Astrocyte (in vitro differentiated cells and primary cell): ENCODE results near the gene POU4F2. TPM values are rescaled to one million over a fixed set of nuclear protein-coding genes. Genes with fewer than 3 reads are reported as not detected.

Experiments
- DNase-seq: peaks from one replicate; pipeline ENCODE4 v3.0.0-alpha.2; 2010; ENCODE audit warnings: low read depth
- FAIRE-seq: peaks from 2 replicates; lab custom pipeline; 2011; peaks lifted over from hg19 to GRCh38; lab: Jason Lieb, UNC
- H2AFZ ChIP-seq: 2 replicates; pipeline ENCODE4 v1.6.0; 2012; ENCODE audit warnings: low read depth, low read length, inconsistent platforms
- H3K27ac ChIP-seq: 2 replicates; pipeline ENCODE4 v1.5.1; 2011; ENCODE audit warnings: low read depth, low read length, inconsistent platforms
- H3K27me3 ChIP-seq: 2 replicates; pipeline ENCODE4 v1.6.0; 2011; ENCODE audit warnings: low read length, inconsistent platforms; ENCODE audit not compliant: insufficient read depth
- H3K36me3 ChIP-seq: 2 replicates; pipeline ENCODE4 v1.5.1; 2011; ENCODE audit warnings: low read length, inconsistent platforms; ENCODE audit not compliant: insufficient read depth
- H3K4me1 ChIP-seq: 2 replicates; pipeline ENCODE4 v1.5.1; 2011; ENCODE audit warnings: low read length, inconsistent platforms; ENCODE audit not compliant: insufficient read depth
- H3K4me2 ChIP-seq: 2 replicates; pipeline ENCODE4 v1.6.0; 2012; ENCODE audit warnings: low read length, inconsistent platforms
- H3K4me3 ChIP-seq: 2 replicates; pipeline ENCODE4 v1.5.1; 2011; ENCODE audit warnings: low read depth, mild to moderate bottlenecking, low read length, inconsistent platforms; ENCODE audit not compliant: insufficient read depth
- H3K79me2 ChIP-seq: 2 replicates; pipeline ENCODE4 v1.6.0; 2012; ENCODE audit warnings: mild to moderate bottlenecking, low read length, inconsistent platforms; ENCODE audit not compliant: insufficient read depth
- H3K9ac ChIP-seq: 2 replicates; pipeline ENCODE4 v1.6.0; 2012; ENCODE audit warnings: mild to moderate bottlenecking, low read length, inconsistent platforms
- H3K9me3 ChIP-seq: 2 replicates; pipeline ENCODE4 v1.5.1; 2012; ENCODE audit warnings: low read depth, mild to moderate bottlenecking, low read length, inconsistent platforms; ENCODE audit not compliant: insufficient read depth
- H4K20me1 ChIP-seq: 2 replicates; pipeline ENCODE4 v1.6.0; 2012; ENCODE audit warnings: low read length, inconsistent platforms; ENCODE audit not compliant: insufficient read depth
- H3K27ac Mint-ChIP-seq: one replicate; pipeline ENCODE4 v1.8.0; 2021; ENCODE audit warnings: mild to moderate bottlenecking, mixed read lengths; ENCODE audit not compliant: unreplicated experiment
- H3K27me3 Mint-ChIP-seq: one replicate; pipeline ENCODE4 v1.8.0; 2021; ENCODE audit warnings: low read depth, mixed read lengths; ENCODE audit not compliant: unreplicated experiment
- H3K36me3 Mint-ChIP-seq: one replicate; pipeline ENCODE4 v1.8.0; 2021; ENCODE audit warnings: low read depth, mixed read lengths; ENCODE audit not compliant: unreplicated experiment
- H3K4me1 Mint-ChIP-seq: one replicate; pipeline ENCODE4 v1.8.0; 2021; ENCODE audit warnings: low read depth, mixed read lengths; ENCODE audit not compliant: unreplicated experiment
- H3K4me3 Mint-ChIP-seq: one replicate; pipeline ENCODE4 v1.8.0; 2021; ENCODE audit warnings: mild to moderate bottlenecking, moderate library complexity, mixed read lengths; ENCODE audit not compliant: unreplicated experiment
- H3K9me3 Mint-ChIP-seq: one replicate; pipeline ENCODE4 v1.8.0; 2021; ENCODE audit warnings: mild to moderate bottlenecking, mixed read lengths; ENCODE audit not compliant: unreplicated experiment
- EZH2 ChIP-seq: IDR thresholded peaks from 2 replicates; pipeline ENCODE4 v1.6.1; 2012; ENCODE audit warnings: mild to moderate bottlenecking, low read length, inconsistent platforms; ENCODE audit not compliant: insufficient read depth
- total RNA-seq: library from RNA; stranded (reverse); gene quantifications from 2 replicates; pipeline ENCODE4 v1.2.1, GENCODE V29; 2021
- TF ChIP-seq, protein P1 (sequence below): IDR thresholded peaks from 2 replicates; pipeline ENCODE4 v1.5.1; 2011; ENCODE audit warnings: low read depth, mild to moderate bottlenecking, inconsistent platforms, low read length, moderate library complexity; ENCODE audit not compliant: insufficient read depth

Gene POU4F2
- total RNA-seq, 1 donor from 2014 or later: not detected

DNA sequence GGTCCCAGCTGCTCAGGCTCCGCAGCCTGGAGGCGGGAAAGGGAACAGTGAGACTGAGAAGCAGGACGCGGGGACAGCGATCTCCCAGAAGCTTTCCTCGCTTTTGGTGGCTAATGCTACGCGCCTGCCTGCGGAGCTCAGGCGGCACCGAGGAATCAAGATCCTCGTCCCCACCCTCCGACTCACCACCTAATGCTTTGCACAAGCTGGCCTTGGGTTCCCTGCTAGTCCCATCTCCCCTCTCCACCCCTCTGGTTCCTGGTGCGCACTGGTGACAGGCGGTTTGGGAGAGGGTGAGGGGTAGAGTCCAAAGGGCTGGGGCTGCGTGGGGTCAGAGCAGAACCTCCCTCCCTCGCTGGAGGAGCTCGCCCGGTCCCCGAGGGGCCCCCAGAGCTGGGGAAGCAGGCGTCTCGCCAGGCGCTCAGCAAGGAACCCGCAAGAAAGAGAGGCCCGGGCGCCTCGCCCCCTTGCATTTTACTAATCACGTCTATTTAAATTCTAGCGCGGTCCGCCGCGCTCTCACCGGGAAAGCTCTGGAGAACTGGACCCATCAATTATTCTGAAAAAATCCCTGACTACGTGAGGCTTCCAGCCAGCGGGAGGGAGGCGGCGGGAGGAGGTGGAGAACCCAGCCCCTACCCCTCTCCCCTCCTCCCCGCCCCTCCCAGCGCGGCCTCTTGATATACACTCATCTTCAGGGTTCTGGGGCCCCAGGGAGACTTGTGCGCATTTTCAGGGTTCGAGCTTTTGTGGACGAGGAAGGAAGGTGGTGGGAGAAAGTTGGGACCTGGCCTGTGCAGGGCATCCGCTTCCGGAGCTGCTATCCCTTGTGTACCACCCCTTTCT, 9.1 kb downstream of the POU4F2 start:
- peaks cover 90% of the 10 kb centered on the region for H3K27me3 Mint-ChIP-seq

DNA sequence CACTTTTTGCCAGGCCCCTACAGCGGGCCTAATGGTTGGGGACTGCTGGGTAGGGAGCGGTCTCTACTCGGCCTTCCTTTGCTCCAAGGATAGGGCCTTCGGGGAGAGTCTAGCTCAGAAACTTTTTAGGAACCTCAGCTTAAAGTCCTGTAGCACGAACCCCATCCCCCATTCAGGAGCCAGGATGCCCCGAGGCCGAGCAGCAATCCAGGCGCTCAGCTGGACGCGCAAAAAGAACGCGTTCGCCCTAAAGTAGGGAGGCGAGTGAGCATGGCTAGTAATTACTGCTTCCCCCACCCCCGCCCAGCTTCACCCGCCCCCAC, 9.7 kb downstream of the POU4F2 start:
- Histone ChIP-seq H3K9me3 (no peaks in the 10 kb centered on the region), H3K27ac (no peak overlapping the region), H3K27me3 (peaks cover 84% of the 10 kb centered on the region), H3K9ac (no peak overlapping the region), H3K4me3 (no peak overlapping the region), H2AFZ (no peak overlapping the region), H3K79me2 (no peaks in the 10 kb centered on the region), H4K20me1 (peaks cover 3% of the 10 kb centered on the region), H3K4me1 (no peaks in the 10 kb centered on the region), H3K4me2 (no peak overlapping the region), H3K36me3 (no peaks in the 10 kb centered on the region)
- Mint-ChIP-seq H3K27me3 (peaks cover 90% of the 10 kb centered on the region), H3K36me3 (no peaks in the 10 kb centered on the region), H3K9me3 (peaks cover 8% of the 10 kb centered on the region), H3K27ac (no peak overlapping the region), H3K4me3 (no peak overlapping the region), H3K4me1 (peaks cover 3% of the 10 kb centered on the region)
- TF ChIP-seq, protein P1, sequence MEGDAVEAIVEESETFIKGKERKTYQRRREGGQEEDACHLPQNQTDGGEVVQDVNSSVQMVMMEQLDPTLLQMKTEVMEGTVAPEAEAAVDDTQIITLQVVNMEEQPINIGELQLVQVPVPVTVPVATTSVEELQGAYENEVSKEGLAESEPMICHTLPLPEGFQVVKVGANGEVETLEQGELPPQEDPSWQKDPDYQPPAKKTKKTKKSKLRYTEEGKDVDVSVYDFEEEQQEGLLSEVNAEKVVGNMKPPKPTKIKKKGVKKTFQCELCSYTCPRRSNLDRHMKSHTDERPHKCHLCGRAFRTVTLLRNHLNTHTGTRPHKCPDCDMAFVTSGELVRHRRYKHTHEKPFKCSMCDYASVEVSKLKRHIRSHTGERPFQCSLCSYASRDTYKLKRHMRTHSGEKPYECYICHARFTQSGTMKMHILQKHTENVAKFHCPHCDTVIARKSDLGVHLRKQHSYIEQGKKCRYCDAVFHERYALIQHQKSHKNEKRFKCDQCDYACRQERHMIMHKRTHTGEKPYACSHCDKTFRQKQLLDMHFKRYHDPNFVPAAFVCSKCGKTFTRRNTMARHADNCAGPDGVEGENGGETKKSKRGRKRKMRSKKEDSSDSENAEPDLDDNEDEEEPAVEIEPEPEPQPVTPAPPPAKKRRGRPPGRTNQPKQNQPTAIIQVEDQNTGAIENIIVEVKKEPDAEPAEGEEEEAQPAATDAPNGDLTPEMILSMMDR: no peak
- TF ChIP-seq EZH2: no peak
- FAIRE-seq (no peak), DNase-seq (no peak)

More for the DNA sequence above, 9.1 kb downstream of the POU4F2 start:
- DNase-seq (no peak), FAIRE-seq (no peak)
- TF ChIP-seq EZH2: peak; percentile 75
- TF ChIP-seq, protein P1: no peak
- no peaks in the 10 kb centered on the region for H3K36me3 Mint-ChIP-seq
- Histone ChIP-seq H3K9ac (no peak overlapping the region), H3K4me3 (no peak overlapping the region), H3K27ac (no peak overlapping the region), H3K9me3 (no peaks in the 10 kb centered on the region), H3K4me1 (no peaks in the 10 kb centered on the region), H4K20me1 (peaks cover 3% of the 10 kb centered on the region), H3K27me3 (peaks cover 78% of the 10 kb centered on the region), H3K79me2 (no peaks in the 10 kb centered on the region), H3K36me3 (no peaks in the 10 kb centered on the region), H2AFZ (peak overlapping the region; percentile 13), H3K4me2 (peak overlapping the region; percentile 50)
- H3K4me1 Mint-ChIP-seq: peaks cover 3% of the 10 kb centered on the region
- no peak overlapping the region for H3K4me3 Mint-ChIP-seq
- H3K27ac Mint-ChIP-seq: no peak overlapping the region
- H3K9me3 Mint-ChIP-seq: peaks cover 8% of the 10 kb centered on the region

DNA sequence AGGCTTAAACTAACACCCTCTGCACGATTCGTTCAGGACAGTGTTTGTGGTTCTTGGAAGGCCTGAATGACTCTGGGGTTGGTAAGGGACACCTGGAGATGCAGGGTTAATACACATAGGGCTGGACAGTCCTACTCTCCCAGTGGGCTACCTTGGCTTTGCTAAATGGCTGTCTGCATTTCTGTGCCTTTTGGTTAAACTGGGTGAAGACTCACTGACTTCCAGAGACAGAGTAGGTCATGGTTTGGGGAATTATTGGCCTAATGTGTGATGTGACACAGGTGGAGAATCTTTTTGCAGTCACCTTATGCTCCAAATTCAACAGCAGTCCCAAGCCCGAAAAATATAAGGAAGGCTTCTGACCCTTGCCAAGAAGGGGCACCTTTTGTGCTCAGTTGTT, 10.5 kb downstream of the POU4F2 start:
- no peak overlapping the region for H3K4me2 ChIP-seq
- FAIRE-seq (no peak), DNase-seq (no peak)
- no peak overlapping the region for H2AFZ ChIP-seq
- Mint-ChIP-seq H3K9me3 (peaks cover 8% of the 10 kb centered on the region), H3K4me3 (no peak overlapping the region), H3K36me3 (no peaks in the 10 kb centered on the region), H3K27me3 (peaks cover 90% of the 10 kb centered on the region), H3K27ac (no peak overlapping the region), H3K4me1 (peaks cover 4% of the 10 kb centered on the region)
- H4K20me1 ChIP-seq: peaks cover 3% of the 10 kb centered on the region
- no peaks in the 10 kb centered on the region for H3K36me3 ChIP-seq
- no peak overlapping the region for H3K27ac ChIP-seq
- no peaks in the 10 kb centered on the region for H3K9me3 ChIP-seq
- H3K27me3 ChIP-seq: peaks cover 92% of the 10 kb centered on the region
- TF ChIP-seq EZH2: no peak
- TF ChIP-seq, protein P1: no peak
- no peak overlapping the region for H3K4me3 ChIP-seq
- no peak overlapping the region for H3K9ac ChIP-seq
- no peaks in the 10 kb centered on the region for H3K79me2 ChIP-seq
- H3K4me1 ChIP-seq: no peaks in the 10 kb centered on the region
